Tibial nerve (tissue), 4 donors: ENCODE results near the gene FSTL1. TPM values are rescaled to one million over a fixed set of nuclear protein-coding genes. Genes with fewer than 3 reads are reported as not detected.
A peak's percentile ranks its signal among the peaks of the same experiment; 100 is the strongest.

Experiments used
- DNase-seq, 2 donors: peaks; one replicate each; pipeline ENCODE4 v3.0.0-alpha.2; 2019; ENCODE audit warnings: low spot score in 2 of 2
- H3K27ac ChIP-seq, 4 donors: fragments of 200-600 bp; sonication (generic) in 3 of 4; one replicate each; pipeline ENCODE4 v1.5.1; 2017 to 2019; ENCODE audit warnings: mild to moderate bottlenecking in 1 of 4
- H3K27me3 ChIP-seq, 2 donors: fragments of 200-600 bp; sonication (generic) in 1 of 2; one replicate each; pipeline versions ENCODE4 v1.5.1 to v1.6.0; 2017 to 2019
- H3K36me3 ChIP-seq, 3 donors: fragments of 200-600 bp; sonication (generic); one replicate each; pipeline ENCODE4 v1.5.1; 2018 to 2019
- H3K4me1 ChIP-seq, 4 donors: fragments of 200-600 bp; sonication (generic) in 3 of 4; one replicate each; pipeline ENCODE4 v1.5.1; 2017 to 2019
- H3K4me3 ChIP-seq, 4 donors: fragments of 200-600 bp; sonication (generic) in 3 of 4; one replicate each; pipeline ENCODE4 v1.5.1; 2017 to 2019; ENCODE audit warnings: mild to moderate bottlenecking in 1 of 4, moderate library complexity in 1 of 4
- H3K9me3 ChIP-seq, 4 donors: fragments of 200-600 bp; sonication (generic) in 3 of 4; one replicate each; pipeline ENCODE4 v1.5.1; 2017 to 2019
- EP300 ChIP-seq, 2 donors: sonication (generic); formaldehyde crosslinking; IDR thresholded peaks; one replicate each; pipeline ENCODE4 v1.6.1; 2017; ENCODE audit warnings: antibody characterized with exemption in 2 of 2, mild to moderate bottlenecking in 1 of 2
- POLR2A ChIP-seq, 2 donors: fragments of 450-650 bp; IDR thresholded peaks; one replicate each; pipeline ENCODE4 v1.6.1; 2017; ENCODE audit warnings: antibody characterized with exemption in 2 of 2, mild to moderate bottlenecking in 2 of 2, moderate library complexity in 2 of 2
- WGBS, 2 donors: methylation state at CpG; one replicate each; pipeline ENCODE4 v1.1.5; 2018; 5-methylcytosine and 5-hydroxymethylcytosine counted together
- total RNA-seq, 4 donors: library from RNA; depleted of rRNA; stranded (reverse); fragments of >200 nt; gene quantifications; one replicate each; pipeline ENCODE4 v1.1.0, GENCODE V29; 2016
- TF ChIP-seq, protein P1 (sequence below), 5 experiments: fragments of 200-600 bp in 3 of 5; fragments of 450-650 bp in 2 of 5; sonication (generic) in 3 of 5; IDR thresholded peaks; one replicate each; pipeline ENCODE4 v1.5.1; 2016 to 2019; ENCODE audit warnings: antibody characterized with exemption in 5 of 5, mild to moderate bottlenecking in 3 of 5, moderate library complexity in 2 of 5

The FSTL1 gene
- total RNA-seq, 4 donors from 2014 or later = 389 to 942 (median 486) TPM

DNA sequence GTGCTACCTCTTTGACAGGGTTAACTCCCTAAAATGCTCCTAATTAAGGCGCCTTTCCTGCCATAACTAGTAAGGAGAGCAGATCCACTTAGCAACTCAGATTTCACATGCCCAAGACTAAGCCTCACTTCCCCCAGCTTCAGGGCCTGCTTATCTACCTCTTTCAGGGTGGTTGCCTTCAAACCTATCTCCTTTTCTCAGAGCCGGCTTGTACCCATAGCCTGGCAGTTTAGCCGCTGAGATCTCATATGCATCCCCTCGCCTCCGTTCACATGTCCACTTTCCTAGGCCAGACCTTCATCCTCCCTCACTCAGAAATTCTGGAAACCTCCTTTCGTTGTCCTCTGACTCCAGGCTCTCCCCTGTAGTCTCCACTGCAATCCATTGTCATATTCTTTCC lies 1.0 kb upstream of the FSTL1 start:
- peak in 1 of 2 donors; percentile 19 for DNase-seq
- Histone ChIP-seq H3K27ac (peak overlapping the region in 3 of 4 donors; percentile 90 to 98 (median 93)), H3K4me3 (peak overlapping the region in 2 of 4 donors; percentile 59 to 91), H3K27me3 (no peaks in the 10 kb centered on the region), H3K4me1 (peaks cover 0 to 36% (median 14%) of the 10 kb centered on the region in 4 donors), H3K36me3 (no peaks in the 10 kb centered on the region), H3K9me3 (peaks cover 0 to 4% (median 0%) of the 10 kb centered on the region in 4 donors)
- 83 to 89% methylated on average over 6 of the region's 6 CpGs for WGBS, 2 donors
- no peak for TF ChIP-seq POLR2A (IDR thresholded peaks at IDR 0.05)
- no peak for TF ChIP-seq EP300 (IDR thresholded peaks at IDR 0.05)
- TF ChIP-seq, protein P1, sequence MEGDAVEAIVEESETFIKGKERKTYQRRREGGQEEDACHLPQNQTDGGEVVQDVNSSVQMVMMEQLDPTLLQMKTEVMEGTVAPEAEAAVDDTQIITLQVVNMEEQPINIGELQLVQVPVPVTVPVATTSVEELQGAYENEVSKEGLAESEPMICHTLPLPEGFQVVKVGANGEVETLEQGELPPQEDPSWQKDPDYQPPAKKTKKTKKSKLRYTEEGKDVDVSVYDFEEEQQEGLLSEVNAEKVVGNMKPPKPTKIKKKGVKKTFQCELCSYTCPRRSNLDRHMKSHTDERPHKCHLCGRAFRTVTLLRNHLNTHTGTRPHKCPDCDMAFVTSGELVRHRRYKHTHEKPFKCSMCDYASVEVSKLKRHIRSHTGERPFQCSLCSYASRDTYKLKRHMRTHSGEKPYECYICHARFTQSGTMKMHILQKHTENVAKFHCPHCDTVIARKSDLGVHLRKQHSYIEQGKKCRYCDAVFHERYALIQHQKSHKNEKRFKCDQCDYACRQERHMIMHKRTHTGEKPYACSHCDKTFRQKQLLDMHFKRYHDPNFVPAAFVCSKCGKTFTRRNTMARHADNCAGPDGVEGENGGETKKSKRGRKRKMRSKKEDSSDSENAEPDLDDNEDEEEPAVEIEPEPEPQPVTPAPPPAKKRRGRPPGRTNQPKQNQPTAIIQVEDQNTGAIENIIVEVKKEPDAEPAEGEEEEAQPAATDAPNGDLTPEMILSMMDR (IDR thresholded peaks at IDR 0.05) = no peak

DNA sequence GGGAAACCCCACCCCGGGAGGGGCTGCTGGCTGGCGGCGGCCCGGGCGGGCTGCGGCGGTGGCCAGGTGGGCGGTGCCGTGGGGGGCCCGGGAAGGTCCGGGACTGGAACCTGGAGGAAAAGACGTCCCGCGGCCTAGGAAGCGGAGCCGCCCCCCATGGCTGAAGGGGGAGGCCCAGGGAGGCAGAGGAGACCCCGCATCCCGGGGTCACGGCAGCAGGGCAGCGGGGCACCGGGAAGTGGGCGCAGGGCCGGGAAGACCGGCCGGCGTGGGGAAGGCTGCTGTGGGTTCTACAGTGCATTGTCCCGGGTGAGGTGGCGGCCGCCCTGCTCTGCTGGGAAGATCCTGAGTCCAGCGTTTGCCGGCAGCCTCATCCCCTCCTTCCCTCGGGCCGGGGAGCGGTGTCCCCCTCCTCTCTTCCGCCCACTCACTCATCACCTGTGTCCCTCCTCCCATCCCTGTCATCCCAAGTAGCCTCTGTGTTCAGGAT lies 525 bp upstream of the FSTL1 start:
- Histone ChIP-seq H3K27ac (peak overlapping the region; percentile 80 to 98 (median 92)), H3K27me3 (no peaks in the 10 kb centered on the region), H3K4me3 (peak overlapping the region; percentile 59 to 91 (median 76)), H3K9me3 (peaks cover 0 to 4% (median 0%) of the 10 kb centered on the region in 4 donors), H3K36me3 (no peaks in the 10 kb centered on the region), H3K4me1 (peaks cover 0 to 41% (median 14%) of the 10 kb centered on the region in 4 donors)
- no peak for DNase-seq
- TF ChIP-seq EP300 (IDR thresholded peaks at IDR 0.05) = no peak
- 8 to 9% methylated on average over 31 to 34 of the region's 35 CpGs for WGBS, 2 donors

DNA sequence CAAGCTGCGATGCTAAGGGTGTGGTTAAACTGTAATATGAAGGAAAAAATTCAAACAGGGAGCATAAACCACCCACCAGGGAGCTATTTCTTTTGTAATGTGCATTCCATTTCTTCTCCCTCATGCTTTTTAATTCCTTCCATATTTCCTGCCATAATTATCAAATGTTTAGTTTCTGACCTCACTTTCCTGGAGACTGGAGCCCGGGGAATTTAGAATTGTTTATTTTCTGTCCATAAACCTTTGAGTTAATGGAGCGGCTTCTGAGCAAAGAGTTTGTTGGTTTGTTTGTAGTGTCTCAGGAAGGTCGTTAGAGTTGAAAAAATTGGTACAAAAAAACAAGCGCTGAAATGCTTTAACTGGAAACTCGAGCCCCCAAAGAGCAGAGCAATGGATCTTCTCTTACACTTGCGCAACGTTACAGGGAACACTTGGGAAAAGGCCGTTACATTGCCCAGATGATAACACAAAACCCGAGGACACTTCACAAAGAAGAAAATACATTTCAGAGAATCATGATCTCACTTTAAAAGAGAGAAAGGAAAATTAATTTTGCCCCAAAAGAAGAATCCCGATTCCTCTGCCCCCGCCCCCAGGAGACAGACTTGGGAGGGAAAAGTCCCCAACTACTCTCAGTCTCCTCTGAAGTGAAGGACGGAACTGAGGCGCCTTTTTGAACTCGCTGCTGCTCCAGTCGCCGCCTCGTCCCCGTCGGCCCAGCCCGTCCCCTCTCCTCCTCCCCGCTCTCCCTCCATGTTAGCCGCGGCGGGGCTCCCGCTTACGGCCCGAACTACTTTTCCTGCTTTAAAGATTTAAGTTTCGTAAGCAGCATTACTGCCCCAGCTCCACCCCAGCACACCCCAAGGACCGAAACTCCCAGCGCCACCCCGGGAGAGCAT lies 842 bp downstream of the FSTL1 start:
- peaks cover 0 to 4% (median 0%) of the 10 kb centered on the region in 4 donors for H3K9me3 ChIP-seq
- 2% methylated on average over 32 of the region's 32 CpGs for WGBS, 2 donors
- peaks cover 0 to 55% (median 14%) of the 10 kb centered on the region in 4 donors for H3K4me1 ChIP-seq
- TF ChIP-seq POLR2A (IDR thresholded peaks at IDR 0.05) (peak in 1 of 2 donors; percentile 13), EP300 (IDR thresholded peaks at IDR 0.05) (peak in 1 of 2 donors; percentile 81)
- TF ChIP-seq, protein P1 (IDR thresholded peaks at IDR 0.05) = no peak
- H3K27me3 ChIP-seq = no peaks in the 10 kb centered on the region
- peak overlapping the region; percentile 59 to 91 (median 76) for H3K4me3 ChIP-seq
- peak overlapping the region; percentile 80 to 98 (median 92) for H3K27ac ChIP-seq
- peak; percentile 15 to 56 for DNase-seq
- no peaks in the 10 kb centered on the region for H3K36me3 ChIP-seq

DNA sequence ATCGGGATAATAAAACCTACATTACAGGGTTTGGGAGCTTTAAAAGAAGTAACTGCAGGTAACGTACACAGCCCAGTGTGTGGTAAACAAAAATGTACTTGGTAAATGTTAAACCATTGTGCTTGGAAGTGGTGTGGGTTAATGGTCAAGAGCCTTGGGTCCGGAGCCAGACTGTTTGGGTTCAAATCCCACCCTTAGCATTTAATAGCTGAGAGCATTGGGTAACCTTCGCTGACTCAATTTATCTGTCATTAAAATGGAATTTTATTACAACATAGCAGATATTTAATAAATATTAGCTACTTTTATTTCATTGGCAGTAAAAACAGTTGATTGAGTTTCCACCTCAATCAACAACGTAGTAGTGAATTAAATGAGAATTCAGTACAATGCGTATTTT lies 1.5 kb downstream of the FSTL1 start:
- TF ChIP-seq EP300 (IDR thresholded peaks at IDR 0.05) (no peak), POLR2A (IDR thresholded peaks at IDR 0.05) (no peak)
- TF ChIP-seq, protein P1 (IDR thresholded peaks at IDR 0.05) = no peak
- H3K4me1 ChIP-seq = peaks cover 0 to 62% (median 15%) of the 10 kb centered on the region in 4 donors
- peak overlapping the region; percentile 80 to 98 (median 92) for H3K27ac ChIP-seq

DNA sequence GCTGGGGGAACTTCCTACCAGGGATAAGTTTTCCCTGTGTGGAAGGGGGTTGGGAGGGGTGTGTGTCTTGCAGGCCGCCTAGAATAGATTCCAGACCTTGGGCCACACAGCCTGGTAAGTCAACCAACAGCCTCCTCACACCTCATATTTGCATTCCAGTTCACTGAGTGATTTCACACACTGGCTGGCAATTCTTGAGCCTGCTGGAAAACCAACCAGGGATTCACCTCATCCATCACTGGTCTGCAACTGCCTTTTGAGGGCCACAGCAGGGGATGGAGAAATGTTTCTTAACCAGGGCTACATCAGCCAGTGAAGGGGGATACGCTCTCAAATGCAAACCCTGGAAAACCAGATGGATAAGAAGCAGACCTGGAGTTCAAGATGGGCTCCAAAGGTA lies 2.0 kb downstream of the FSTL1 start:
- no peaks in the 10 kb centered on the region for H3K27me3 ChIP-seq
- peak overlapping the region; percentile 17 to 91 (median 62) for H3K4me3 ChIP-seq
- TF ChIP-seq POLR2A (IDR thresholded peaks at IDR 0.05) (no peak), EP300 (IDR thresholded peaks at IDR 0.05) (no peak)
- TF ChIP-seq, protein P1 (IDR thresholded peaks at IDR 0.05) = no peak
- peak overlapping the region in 3 of 4 donors; percentile 80 to 98 (median 93) for H3K27ac ChIP-seq
- no peaks in the 10 kb centered on the region for H3K9me3 ChIP-seq
- peaks cover 0 to 67% (median 17%) of the 10 kb centered on the region in 4 donors for H3K4me1 ChIP-seq
- WGBS, 2 donors = 42 to 65% methylated on average over 2 of the region's 2 CpGs
- peak in 1 of 2 donors; percentile 15 for DNase-seq
- peaks cover 0 to 4% (median 0%) of the 10 kb centered on the region in 3 donors for H3K36me3 ChIP-seq

More for the DNA sequence above, 1.5 kb downstream of the FSTL1 start:
- 25 to 29% methylated on average over 6 of the region's 6 CpGs for WGBS, 2 donors
- DNase-seq = no peak
- Histone ChIP-seq H3K4me3 (peak overlapping the region; percentile 17 to 91 (median 62)), H3K9me3 (peaks cover 0 to 4% (median 0%) of the 10 kb centered on the region in 4 donors), H3K36me3 (peaks cover 0 to 2% (median 0%) of the 10 kb centered on the region in 3 donors), H3K27me3 (no peaks in the 10 kb centered on the region)
